ENCODE data around the gene MBD6.
"Not testable (repeated sequence)": the region's sequence is repeated elsewhere in the genome, so short reads cannot be mapped to it uniquely, and the experiment has no call there.

MBD6 gene

DNA sequence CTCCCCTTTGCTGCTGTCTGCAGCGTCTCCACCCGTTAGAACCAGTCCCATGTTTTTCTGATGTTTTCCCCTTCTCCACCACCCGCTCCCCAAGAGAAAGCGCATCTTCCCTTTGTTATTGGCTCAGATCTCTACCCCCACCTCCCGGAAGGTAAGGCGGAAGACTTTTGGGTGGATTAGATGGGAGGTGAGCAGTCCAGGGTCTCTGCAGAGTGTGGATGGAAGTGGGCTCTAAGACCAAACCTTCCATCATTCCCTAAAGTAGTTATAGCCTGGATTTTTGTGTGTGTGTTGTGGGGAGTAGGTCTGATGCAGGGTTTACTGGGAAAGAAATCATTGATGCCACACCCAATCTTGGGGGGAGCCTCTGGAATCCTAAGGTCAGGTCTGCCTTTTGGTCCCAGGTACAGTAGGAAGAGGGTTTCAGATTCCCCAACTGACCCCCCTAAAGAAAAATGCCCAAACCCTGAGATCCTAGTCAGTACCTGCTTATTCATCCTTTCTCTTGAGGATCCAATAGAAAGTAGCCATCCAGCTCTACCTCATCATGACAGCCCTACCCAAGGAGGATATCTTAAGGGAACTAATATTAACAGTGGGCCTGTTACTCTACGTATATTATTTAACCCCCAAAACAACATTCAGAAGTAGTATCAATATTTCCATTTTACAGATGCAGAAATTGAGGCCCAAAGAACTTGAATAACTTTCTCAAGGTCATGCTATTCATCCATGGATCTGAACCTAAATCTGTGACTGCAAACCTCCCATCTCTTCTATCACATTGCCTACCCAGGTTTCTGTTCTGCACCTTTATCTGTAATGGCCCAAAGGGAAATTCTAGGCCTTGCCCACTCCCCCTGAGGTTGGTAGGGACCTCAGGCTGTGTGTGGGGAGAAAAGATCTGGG lies 28.3 kb downstream of the MBD6 start:
- DNase-seq (ENCODE audit: low read depth in 2 of 2): no peak

DNA sequence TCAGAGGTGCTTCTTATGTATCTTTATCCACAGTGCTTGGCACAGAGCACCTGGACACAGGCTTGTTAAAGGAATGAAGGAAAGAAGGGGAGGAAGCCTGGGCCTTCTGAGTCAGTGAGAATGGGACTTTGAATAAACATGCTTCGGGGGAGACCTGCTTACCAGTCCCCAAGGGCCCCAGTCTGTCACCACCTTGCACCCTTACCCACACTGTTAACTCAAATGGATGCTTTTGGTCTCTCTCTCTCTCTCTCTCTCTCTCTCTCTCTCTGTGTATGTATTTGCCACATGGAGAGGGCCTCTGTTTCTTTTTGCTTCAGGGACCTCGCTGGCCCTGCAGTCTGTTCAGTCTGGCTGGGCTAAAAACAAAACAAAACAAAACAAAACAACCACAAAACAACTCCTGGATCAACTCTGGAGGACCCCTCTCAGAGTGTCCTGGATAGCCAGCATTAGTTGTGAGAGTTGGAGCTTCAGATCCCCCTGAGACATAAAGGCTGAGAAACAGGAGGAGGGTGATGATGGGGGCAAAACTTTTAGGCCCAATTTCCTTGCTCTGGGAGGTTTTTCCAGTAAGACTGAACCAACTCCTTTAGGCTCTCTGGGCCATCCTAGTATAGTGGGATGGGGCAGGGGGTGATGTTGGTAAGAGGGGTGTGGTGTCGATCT lies 29.1 kb downstream of the MBD6 start:
- no peak for DNase-seq (ENCODE audit: low read depth in 2 of 2)

DNA sequence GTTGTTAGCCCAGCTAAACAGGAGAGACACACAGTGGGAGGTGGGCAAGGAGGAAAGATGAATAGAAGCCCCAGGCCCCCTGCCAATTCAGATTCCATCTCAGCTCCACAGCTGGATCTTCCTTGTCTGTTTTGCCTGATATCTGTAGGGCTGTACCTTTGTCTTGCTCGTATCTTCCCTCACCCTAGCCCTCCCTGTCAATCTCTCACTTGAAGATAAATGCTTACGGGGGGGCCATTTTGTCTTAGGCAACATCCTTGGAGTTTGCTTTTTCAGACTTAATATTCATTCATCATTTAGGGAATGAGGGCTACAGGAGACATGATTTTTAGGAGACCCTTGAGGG lies 29.7 kb downstream of the MBD6 start:
- no peak for DNase-seq (ENCODE audit: low read depth in 2 of 2)

DNA sequence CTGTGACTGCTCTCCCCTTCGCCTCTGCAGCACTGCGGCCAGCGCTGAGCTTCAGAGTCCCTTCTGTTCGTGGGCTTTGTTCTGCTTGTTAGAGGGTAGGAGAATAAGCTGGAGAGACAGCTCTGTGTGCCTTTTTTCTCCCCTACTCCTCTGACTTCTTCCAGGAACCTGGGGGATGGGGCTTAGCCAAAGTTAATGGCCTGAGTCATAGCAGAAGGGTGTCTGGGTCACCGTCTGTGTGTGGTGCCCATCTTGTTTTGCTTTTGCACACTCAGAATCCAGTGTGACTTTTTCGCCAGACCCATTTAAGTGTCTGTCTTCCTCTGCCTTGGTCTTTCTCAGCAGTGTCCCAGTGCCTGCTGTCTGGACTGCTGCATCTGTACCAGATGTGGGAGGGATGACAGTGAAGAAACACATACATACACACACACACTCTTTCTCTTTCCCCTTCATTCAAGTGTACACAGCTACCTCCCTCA lies 30.2 kb downstream of the MBD6 start:
- no peak for DNase-seq (ENCODE audit: low read depth in 2 of 2)

DNA sequence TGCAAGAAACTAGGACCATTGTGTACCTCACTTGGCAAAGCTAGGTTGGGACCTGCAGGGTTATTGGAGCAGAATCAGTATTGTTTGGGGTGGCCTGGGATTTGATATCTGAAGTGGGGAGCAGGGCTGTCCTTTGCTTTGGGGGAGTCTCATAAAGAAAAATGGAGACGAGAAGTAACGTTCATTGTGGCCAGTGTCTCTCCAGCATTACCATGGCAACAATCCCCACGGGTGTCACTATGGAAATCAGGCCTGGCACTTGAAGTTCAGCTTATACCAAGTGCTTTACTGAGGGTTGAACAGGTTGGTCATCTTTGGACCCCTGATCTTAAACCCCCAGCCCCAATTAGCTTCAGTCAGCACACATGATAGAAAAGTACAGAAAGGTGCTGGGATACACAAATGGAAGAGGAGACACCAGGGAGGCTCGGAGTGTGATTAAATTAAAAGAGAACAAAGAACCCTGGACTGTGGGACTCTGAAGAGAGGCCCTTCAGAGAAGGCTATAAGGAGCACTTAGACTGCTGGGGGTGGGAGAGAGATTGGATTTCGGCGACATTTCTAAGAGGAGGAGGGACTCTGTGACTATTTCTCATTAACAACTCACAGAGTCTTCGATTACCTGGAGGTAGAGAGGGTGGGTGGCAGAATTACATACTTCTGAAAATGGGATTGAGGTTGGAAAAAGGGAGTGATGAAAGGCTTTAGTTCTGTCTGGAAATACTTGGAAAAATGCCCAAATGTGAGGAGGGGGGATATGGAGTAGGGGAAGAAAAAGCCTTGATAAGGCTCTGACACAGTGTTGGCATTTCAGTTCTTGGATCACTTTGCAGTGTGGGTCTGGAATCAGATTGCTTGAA lies 30.9 kb downstream of the MBD6 start:
- DNase-seq (ENCODE audit: low read depth in 2 of 2): no peak

DNA sequence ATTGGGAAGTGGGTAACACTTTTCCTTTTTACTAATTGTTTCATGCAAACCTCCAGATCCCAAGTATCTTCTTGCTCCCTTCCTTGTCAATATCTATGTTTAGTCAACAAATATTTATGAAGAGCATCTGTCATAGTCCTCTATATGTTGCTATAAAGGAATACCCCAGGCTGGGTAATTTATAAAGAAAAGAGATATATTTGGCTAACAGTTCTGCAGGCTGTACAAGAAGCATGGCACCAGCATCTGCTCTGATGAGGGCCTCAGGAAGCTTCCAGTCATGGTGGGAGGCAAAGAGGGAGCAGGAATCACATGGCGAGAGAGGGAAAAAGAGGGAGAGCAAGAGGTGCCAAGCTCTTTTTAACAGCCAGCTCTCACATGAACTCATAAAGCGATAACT lies 31.8 kb downstream of the MBD6 start:
- DNase-seq (ENCODE audit: low read depth in 2 of 2): no peak

DNA sequence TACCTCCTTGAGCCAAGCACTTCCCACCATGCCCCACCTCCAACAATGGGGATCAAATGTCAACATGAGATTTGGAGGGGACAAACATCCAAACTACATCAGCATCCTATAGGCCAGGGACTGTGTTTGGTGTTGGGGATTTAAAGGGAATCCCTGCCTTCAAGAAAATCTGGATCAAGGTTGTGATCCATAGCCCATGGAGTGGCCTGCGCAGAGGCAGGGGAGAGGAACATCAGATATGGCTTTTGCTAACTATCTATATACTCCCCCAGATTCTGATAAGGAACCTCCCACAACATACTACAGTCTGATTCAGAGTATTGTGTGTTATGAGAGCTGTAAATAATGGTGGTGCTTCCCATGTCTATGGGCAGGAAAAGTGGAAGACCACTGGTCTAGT lies 32.3 kb downstream of the MBD6 start:
- DNase-seq (ENCODE audit: low read depth in 2 of 2): no peak

DNA sequence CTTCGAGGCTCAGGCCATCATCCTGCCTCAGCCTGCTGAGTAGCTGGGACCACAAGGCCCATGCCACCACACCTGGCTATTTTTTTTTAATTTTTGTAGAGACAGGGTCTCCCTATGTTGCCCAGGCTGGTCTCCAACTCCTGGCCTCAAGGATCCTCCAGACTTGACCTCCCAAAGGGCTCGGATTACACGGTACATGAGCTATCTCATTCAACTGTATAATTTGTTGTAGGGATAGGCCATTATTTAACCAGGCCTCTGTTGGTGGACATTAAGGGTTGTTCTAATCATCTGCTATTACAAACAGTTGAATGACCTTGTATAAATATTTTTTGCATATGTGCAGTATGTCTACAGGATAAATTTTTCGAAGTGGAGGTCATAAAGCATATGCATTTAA lies 36.2 kb downstream of the MBD6 start:
- DNase-seq (ENCODE audit: low read depth in 2 of 2): no peak

DNA sequence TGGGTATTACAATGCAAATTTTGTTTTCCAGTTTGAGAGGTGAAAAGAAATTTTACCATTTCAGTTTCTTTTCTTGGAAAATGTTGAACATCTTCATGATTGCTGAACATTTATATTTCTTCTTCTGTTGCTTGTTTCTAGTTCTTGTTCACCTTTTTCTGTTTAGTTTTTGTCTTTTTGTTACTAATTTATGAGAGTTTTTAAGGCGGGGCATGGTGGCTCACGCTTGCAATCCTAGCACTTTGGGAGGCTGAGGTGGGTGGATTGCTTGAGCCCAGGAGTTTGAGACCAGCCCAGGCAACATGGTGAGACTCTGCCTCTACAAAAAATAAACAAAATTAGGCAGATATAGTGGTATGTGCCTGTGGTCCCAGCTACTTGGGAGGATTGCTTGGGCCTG lies 37.9 kb downstream of the MBD6 start:
- no peak for DNase-seq (ENCODE audit: low read depth in 2 of 2)

DNA sequence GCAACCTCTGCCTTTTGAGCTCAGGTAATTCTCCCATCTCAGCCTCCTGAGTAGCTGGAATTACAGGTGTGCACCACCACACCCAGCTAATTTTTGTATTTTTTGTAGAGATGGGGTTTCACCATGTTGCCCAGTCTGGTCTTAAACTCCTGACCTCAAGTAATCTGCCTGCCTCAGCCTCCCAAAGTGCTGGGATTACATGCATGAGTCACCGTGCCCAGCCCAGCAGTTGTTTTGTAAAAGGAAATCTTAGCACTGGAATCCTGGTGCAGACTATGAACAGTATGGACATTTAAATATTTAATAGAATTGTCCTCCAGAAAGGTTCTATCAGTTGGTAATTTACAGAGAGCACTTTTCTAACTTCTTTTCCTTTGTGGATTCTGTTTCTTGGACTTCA lies 38.5 kb downstream of the MBD6 start:
- DNase-seq (ENCODE audit: low read depth in 2 of 2): not testable (repeated sequence)

DNA sequence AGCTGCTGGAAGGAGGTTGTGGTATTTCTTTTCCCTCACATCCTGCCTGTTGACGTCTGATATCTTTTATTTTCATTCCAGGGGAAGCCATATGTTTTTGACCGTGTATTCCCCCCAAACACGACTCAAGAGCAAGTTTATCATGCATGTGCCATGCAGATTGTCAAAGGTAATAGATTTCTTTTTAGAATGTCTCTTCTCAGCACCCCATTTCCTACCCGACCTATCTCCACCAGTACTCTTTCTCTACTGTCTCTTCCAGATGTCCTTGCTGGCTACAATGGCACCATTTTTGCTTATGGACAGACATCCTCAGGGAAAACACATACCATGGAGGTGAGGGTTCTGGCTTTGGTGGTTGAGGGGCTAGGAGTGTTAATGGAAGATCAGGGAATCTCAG lies 40.7 kb downstream of the MBD6 start:
- DNase-seq (ENCODE audit: low read depth in 2 of 2): no peak

DNA sequence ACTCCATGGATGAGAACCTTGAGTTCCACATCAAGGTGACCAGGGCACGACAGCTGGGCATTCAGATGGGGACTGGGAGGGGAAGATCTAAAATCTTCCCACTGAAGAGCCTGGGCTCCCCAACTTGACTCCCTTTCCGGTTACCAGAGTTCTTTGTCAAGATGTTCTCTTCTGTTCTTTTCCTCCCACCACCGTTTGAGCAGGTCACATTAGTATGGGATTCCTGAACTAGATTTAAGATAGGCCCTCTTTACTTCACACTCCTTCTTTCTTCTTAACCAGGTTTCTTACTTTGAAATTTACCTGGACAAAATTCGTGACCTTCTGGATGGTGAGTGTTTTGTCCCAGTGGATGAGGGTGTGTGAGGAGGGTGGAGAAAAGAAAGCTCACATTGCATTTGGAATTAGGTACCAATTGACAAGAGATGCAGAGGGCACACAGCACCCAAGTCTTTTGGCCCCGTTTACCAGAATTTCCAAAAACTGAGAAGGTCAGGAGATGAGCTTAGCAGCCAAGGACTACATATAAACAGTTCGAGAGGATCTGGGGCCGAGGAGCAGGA lies 41.6 kb downstream of the MBD6 start:
- no peak for DNase-seq (ENCODE audit: low read depth in 2 of 2)

DNA sequence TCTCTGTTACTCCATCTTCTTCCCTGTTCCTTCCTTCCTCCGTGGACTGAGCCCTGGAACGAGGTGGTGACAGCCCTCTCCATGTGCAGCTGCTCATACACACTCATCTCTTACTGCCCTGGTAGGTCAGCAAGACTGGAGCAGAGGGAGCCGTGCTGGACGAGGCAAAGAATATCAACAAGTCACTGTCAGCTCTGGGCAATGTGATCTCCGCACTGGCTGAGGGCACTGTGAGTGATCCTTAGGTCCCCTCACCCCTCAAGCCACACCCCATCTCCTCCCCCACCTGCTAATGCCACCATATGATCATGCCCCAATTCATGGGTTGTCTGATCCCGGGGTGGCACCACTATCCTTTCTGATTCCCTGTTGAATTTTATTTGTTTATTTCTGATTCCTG lies 46.2 kb downstream of the MBD6 start:
- no peak for DNase-seq (ENCODE audit: low read depth in 2 of 2)

DNA sequence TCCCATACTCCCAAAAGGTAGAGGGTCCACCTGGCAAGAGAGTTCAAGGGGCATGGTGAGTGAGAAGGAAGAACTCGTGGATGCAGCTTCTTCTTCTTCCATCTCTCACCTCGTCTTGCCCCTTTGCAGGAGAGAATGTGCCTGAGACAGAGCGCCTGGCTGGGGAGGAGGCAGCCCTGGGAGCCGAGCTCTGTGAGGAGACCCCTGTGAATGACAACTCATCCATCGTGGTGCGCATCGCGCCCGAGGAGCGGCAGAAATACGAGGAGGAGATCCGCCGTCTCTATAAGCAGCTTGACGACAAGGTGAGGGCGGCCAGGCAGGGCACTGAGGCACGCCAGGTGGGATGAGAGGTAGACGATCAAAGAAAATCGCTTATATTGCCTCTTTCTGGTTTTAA lies 47.2 kb downstream of the MBD6 start:
- DNase-seq (ENCODE audit: low read depth in 2 of 2): no peak

DNA sequence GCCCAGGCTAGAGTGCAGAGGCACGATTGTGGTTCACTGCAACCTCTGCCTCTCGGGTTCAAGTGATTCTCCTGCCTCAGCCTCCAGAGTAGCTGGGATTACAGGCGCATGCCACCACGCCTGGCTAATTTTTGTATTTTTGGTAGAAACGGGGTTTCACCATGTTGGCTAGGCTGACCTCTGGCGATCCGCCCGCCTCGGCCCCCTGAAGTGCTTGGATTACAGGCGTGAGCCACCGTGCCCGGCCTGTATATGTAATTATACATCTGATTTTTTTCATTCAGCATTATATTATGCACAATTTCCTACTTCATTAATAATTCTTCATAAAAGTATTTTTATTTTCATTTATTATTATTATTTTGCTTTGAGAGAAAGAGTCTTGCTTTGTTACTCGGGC lies 47.8 kb downstream of the MBD6 start:
- DNase-seq (ENCODE audit: low read depth in 2 of 2): not testable (repeated sequence)

DNA sequence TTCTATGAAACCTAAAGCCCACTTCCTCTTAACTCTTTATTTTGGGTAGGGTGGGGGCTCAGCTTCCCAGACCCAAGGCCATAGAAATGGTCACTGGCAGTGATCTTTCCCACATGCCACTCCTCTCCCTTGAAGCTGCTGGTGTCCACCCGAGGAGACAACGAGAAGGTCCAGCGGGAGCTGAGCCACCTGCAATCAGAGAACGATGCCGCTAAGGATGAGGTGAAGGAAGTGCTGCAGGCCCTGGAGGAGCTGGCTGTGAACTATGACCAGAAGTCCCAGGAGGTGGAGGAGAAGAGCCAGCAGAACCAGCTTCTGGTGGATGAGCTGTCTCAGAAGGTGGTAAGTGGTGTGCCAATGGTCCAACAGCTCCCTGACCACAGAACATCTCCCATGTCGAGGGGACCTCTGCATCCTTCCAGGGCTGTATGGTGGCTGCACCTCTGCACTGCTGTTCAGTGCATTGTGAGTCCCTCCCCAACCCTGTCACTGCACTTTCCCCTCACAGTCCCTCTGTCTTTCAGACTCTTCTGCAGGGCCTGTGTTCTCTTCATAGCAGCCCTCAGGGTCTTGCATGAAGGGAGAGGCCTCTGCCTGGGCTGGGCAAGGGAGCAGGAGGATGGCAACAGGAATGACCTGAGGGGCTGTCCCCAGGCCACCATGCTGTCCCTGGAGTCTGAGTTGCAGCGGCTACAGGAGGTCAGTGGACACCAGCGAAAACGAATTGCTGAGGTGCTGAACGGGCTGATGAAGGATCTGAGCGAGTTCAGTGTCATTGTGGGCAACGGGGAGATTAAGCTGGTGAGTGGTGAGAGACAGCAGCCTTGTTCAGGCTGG lies 49.5 kb downstream of the MBD6 start:
- no peak for DNase-seq (ENCODE audit: low read depth in 2 of 2)

DNA sequence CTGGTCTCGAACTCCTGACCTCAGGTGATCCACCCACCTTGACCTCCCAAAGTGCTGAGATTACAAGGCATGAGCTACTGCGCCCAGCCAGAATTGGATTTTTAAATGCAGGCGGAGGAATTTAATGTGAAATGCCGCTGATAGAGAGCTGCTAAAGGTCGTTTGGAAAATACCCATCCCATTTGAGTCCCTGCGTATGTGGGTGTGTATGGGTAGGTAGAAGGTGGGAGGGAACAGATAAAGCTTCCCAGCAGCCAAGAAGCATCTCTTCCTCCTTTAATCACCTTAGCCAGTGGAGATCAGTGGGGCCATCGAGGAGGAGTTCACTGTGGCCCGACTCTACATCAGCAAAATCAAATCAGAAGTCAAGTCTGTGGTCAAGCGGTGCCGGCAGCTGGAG lies 52.2 kb downstream of the MBD6 start:
- DNase-seq (ENCODE audit: low read depth in 2 of 2): no peak

DNA sequence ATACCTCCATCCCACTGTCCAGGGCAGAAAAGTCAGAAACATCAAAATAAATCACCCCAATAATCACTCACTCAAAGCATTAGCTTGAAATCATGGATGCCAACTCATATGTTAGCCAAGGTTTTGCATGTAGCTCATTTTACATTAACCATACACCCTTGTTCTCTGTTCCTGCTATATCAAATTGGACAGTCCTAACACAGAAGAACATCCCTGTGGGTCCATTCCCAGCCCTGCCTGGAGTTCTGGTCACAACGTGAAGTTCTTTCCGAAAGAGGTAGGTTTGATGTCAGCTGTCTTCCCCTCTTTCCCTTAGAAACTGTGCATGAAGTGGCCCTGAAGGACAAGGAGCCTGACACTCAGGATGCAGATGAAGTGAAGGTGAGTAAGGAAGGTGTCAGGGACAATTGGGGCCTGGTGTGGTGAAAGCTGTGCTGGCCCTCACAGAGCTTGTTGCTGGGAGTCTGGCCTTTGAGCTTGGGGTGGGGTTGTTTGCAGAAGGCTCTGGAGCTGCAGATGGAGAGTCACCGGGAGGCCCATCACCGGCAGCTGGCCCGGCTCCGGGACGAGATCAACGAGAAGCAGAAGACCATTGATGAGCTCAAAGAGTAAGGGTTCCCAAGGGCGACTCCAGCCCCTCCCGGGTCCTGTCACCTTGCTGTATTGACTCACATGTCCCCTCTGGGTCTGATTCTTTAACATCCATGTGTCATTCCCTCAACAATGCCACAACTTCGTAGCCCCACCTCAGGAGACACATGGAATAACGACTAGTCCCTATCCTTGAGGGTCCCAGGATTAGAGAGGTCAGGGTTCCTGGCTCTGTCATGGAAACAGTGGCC lies 53.4 kb downstream of the MBD6 start:
- no peak for DNase-seq (ENCODE audit: low read depth in 2 of 2)

DNA sequence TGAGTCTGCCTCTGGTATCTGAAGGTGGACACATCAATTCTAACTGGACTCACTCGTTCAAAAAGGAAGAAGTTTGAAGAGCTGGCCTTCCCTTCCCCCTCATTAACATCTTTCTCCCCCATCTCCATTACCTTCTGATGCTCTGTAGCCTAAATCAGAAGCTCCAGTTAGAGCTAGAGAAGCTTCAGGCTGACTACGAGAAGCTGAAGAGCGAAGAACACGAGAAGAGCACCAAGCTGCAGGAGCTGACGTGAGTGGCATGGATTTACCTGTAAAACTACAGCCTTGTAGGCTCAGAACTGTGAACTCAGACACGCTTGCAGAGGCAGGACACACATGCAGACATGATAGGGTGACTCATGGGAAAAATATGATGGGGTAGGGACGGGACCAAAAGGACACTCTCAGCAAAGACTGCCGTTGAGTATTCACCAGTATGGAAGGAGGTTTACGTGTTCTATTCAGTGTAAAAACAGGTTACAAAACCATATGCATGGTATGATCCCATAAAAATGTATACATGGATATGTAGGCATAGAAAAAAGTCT lies 54.1 kb downstream of the MBD6 start:
- DNase-seq (ENCODE audit: low read depth in 2 of 2): no peak
